Subcutaneous abdominal adipose tissue (tissue), 5 donors: Measurements from ENCODE around the gene ATP9B.

Experiments
- H3K27ac ChIP-seq: one replicate; pipeline ENCODE4 v1.7.0; 2013; ENCODE audit warnings: low read depth, mild to moderate bottlenecking, inconsistent platforms, low read length, moderate library complexity
- H3K27me3 ChIP-seq, 5 donors: one replicate each; pipeline ENCODE4 v1.7.0; 2013; ENCODE audit warnings: low read length in 5 of 5, inconsistent platforms in 1 of 5; ENCODE audit not compliant: control insufficient read depth in 5 of 5, insufficient read depth in 4 of 5
- H3K36me3 ChIP-seq, 5 donors: one replicate each; pipeline ENCODE4 v1.7.0; 2013; ENCODE audit warnings: low read length in 5 of 5; ENCODE audit not compliant: control insufficient read depth in 5 of 5, insufficient read depth in 5 of 5
- H3K4me1 ChIP-seq, 5 donors: one replicate each; pipeline ENCODE4 v1.7.0; 2013; ENCODE audit warnings: low read length in 5 of 5, mild to moderate bottlenecking in 3 of 5, moderate library complexity in 1 of 5; ENCODE audit not compliant: control insufficient read depth in 5 of 5, insufficient read depth in 5 of 5
- H3K4me3 ChIP-seq, 5 donors: one replicate each; pipeline ENCODE4 v1.7.0; 2013; ENCODE audit warnings: low read length in 5 of 5, low read depth in 1 of 5
- H3K9ac ChIP-seq, 5 donors: one replicate each; pipeline ENCODE4 v1.7.0; 2013; ENCODE audit warnings: low read length in 5 of 5, mild to moderate bottlenecking in 4 of 5, moderate library complexity in 3 of 5
- H3K9me3 ChIP-seq, 5 donors: one replicate each; pipeline ENCODE4 v1.7.0; 2013; ENCODE audit warnings: low read length in 5 of 5; ENCODE audit not compliant: control insufficient read depth in 5 of 5
- donor health status: healthy.
- donor health status: healthy.
- donor health status: healthy.
- donor health status: healthy.
- donor health status: healthy.

ATP9B gene

GRCh38 chr18:79221136-79221535, 151.9 kb downstream of the ATP9B start:
- Histone ChIP-seq H3K27ac (no peak overlapping the region), H3K4me3 (no peak overlapping the region), H3K4me1 (peaks cover 0 to 7% (median 0%) of the 10 kb centered on the region in 5 donors), H3K9ac (no peak overlapping the region), H3K27me3 (no peaks in the 10 kb centered on the region), H3K36me3 (peaks cover 0 to 19% (median 10%) of the 10 kb centered on the region in 5 donors), H3K9me3 (no peaks in the 10 kb centered on the region)

DNA sequence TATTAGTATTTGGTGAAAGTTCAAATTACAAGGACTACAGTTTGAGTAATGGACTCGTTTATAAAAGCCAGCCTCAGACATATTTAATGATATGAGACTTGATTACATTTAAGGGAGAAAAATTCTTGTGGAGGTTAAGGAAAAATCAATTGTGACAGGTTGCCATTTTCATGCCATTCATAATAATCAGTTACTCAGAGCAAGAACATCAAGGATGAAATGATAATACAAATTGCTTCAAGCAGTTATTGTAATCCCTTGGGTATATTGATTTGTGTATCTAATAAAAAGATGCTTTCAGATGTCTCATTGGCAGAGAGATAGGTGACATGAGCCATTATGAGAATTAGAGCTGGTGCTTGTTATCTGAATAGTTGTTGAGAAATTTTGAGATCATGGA, 153.6 kb downstream of the ATP9B start:
- Histone ChIP-seq H3K9ac (no peak overlapping the region), H3K27ac (no peak overlapping the region), H3K36me3 (peaks cover 0 to 18% (median 14%) of the 10 kb centered on the region in 5 donors), H3K4me1 (peaks cover 0 to 7% (median 0%) of the 10 kb centered on the region in 5 donors), H3K9me3 (no peaks in the 10 kb centered on the region), H3K4me3 (no peak overlapping the region), H3K27me3 (no peaks in the 10 kb centered on the region)

DNA sequence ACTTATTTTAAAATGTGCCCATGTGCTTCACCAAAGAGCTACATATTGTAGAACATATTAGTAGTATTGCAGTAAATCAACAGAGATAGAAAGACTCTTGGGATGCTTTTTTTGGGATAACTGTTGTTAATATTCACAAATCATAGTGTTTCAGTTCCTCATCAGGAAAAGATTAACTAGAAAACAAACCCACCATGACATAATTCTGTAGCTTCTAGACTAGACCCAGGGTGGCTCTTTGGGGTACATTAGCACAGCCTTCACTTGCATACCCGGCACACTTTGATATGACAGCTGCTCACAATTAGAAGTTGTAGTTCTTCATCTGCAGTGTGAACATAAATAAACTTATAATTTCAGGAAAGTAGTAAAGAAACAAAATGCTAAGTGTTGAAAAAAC, 154.2 kb downstream of the ATP9B start:
- H3K4me1 ChIP-seq, result peaks cover 0 to 3% (median 0%) of the 10 kb centered on the region in 5 donors
- H3K4me3 ChIP-seq, result no peak overlapping the region
- H3K9ac ChIP-seq, result no peak overlapping the region
- peaks cover 0 to 14% (median 10%) of the 10 kb centered on the region in 5 donors for H3K36me3 ChIP-seq
- H3K27ac ChIP-seq, result no peak overlapping the region
- H3K27me3 ChIP-seq, result no peaks in the 10 kb centered on the region
- H3K9me3 ChIP-seq, result no peaks in the 10 kb centered on the region

DNA sequence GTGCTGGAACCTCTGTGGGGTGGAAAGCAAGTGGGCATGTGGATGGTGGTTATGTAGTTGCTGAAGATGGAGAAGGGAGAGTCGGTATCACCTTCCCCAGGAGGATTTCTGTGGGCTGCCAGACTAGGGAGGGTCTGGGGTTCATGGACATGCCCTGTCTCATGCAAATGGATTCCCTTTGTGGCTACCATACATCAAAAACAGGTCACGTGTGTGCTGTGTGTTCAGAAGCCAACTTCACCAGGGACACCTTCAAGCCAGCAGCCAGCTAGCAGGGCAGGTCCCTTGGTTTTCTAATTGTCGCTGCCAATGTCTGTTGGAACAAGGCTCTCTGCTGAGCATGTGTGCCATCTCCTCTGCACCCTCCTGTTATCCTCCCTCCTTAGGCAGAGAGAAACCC, 155.2 kb downstream of the ATP9B start:
- Histone ChIP-seq H3K36me3 (peaks cover 0 to 14% (median 10%) of the 10 kb centered on the region in 5 donors), H3K4me1 (no peaks in the 10 kb centered on the region), H3K9me3 (no peaks in the 10 kb centered on the region), H3K27ac (no peak overlapping the region), H3K27me3 (no peaks in the 10 kb centered on the region), H3K4me3 (no peak overlapping the region), H3K9ac (no peak overlapping the region)

DNA sequence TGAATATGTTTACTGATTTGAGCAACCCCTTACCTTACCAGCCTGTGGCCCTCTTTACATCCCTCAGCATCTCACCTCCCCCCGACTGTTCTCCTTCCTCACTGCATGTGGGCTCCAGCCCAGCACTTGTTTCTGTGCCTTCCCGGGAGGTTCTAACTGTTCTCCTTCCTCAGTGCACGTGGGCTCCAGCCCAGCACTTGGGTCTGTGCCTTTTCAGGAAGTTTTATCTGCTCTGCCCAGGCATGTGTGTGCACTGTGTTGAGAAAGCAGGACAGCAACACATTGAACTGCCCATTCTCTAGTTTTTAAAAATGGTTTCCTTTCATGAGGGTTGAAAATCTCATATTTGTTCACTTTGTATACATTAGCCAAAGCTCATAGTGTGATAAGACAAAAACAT, 158.4 kb downstream of the ATP9B start:
- no peaks in the 10 kb centered on the region for H3K9me3 ChIP-seq
- no peaks in the 10 kb centered on the region for H3K27me3 ChIP-seq
- no peaks in the 10 kb centered on the region for H3K4me1 ChIP-seq
- H3K9ac ChIP-seq, result no peak overlapping the region
- no peak overlapping the region for H3K4me3 ChIP-seq
- no peak overlapping the region for H3K27ac ChIP-seq
- H3K36me3 ChIP-seq, result peaks cover 0 to 11% (median 7%) of the 10 kb centered on the region in 5 donors

DNA sequence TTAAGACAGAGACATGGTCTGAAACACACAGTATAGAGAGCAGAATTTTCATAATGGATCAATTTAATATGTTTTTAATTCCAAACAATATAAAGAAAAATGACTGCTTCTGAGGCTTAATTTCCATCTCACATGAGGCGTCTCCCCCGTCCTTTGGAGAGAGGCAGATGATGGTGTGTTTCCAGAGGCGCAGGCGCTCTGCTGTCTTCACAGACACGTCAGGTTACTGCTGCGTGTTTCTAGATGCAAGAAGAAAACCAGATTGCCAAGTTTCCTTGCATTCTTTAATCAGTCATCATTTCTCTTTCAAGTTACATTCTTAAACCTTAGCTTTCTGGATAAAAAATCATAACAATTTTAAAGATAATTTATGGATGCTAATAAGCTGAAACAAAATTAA, 160.2 kb downstream of the ATP9B start:
- no peak overlapping the region for H3K9ac ChIP-seq
- no peak overlapping the region for H3K27ac ChIP-seq
- H3K27me3 ChIP-seq, result no peaks in the 10 kb centered on the region
- no peaks in the 10 kb centered on the region for H3K4me1 ChIP-seq
- H3K4me3 ChIP-seq, result no peak overlapping the region
- peaks cover 0 to 10% (median 7%) of the 10 kb centered on the region in 5 donors for H3K36me3 ChIP-seq
- no peaks in the 10 kb centered on the region for H3K9me3 ChIP-seq

DNA sequence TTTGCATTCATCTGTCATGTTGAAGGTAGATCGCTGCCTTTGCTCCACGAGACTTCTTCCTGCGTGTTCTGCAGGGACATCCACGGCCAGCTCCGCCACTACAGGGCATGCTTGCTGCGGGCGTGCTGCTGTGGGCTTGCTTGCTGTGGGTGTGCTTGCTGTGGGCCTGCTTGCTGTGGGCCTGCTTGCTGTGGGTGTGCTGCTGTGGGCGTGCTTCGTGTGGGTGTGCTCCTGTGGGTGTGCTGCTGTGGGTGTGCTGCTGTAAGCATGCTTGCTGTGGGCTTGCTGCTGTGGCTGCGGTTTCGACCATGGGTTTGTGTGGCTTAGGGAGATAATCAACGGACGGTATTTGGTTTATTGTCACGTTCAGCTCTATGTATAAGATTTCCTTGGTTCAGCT, 165.2 kb downstream of the ATP9B start:
- no peaks in the 10 kb centered on the region for H3K9me3 ChIP-seq
- no peaks in the 10 kb centered on the region for H3K4me1 ChIP-seq
- H3K27me3 ChIP-seq, result no peaks in the 10 kb centered on the region
- peaks cover 0 to 9% (median 4%) of the 10 kb centered on the region in 5 donors for H3K36me3 ChIP-seq
- H3K27ac ChIP-seq, result no peak overlapping the region
- no peak overlapping the region for H3K9ac ChIP-seq
- no peak overlapping the region for H3K4me3 ChIP-seq

DNA sequence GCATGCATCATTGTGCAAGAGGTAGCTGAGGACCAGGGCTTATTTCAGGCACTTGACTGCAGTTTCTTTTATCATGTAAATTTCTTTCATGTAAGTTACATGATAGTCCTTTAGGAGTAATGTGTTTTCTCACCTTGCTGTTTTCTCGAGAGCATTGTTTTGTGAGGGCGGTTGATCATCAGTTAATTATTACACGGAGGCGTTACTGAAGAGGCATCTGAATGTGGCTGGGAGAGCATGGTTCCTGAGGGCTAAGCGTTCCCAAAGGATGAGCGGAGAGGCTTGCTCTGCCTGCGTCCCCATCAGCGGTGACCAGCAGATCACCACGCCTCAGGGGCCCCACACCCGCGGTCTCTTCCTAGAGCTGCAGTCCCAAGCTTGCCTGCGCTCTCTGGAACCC, 170.4 kb downstream of the ATP9B start:
- Histone ChIP-seq H3K4me3 (no peak overlapping the region), H3K27ac (no peak overlapping the region), H3K9me3 (no peaks in the 10 kb centered on the region)

DNA sequence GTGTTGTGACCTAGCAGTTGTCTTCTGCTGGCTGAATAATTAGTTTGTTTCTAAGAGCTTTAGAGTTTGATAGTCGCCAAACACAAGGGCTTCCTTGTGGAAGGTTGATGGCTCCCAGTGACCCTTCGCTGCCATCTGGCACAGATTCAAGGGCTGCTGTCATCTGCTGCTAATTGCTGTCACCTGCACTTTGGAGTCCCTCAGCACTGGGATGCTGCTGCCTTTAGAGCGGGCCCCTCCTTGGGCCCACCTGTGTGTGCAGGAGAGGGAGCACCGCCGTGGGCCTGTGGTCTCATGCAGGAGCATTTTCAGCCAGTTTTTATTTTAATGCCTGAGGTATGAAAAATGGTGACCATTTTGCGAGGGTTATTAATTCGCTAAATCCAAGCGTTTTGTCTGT, 172.6 kb downstream of the ATP9B start:
- H3K9me3 ChIP-seq, result no peaks in the 10 kb centered on the region
- no peak overlapping the region for H3K4me3 ChIP-seq
- no peak overlapping the region for H3K9ac ChIP-seq
- no peaks in the 10 kb centered on the region for H3K27me3 ChIP-seq
- H3K27ac ChIP-seq, result no peak overlapping the region
- peaks cover 0 to 6% (median 3%) of the 10 kb centered on the region in 5 donors for H3K4me1 ChIP-seq
- H3K36me3 ChIP-seq, result peaks cover 0 to 13% (median 7%) of the 10 kb centered on the region in 5 donors

More for the DNA sequence above, 170.4 kb downstream of the ATP9B start:
- Histone ChIP-seq H3K4me1 (no peaks in the 10 kb centered on the region), H3K36me3 (peaks cover 0 to 13% (median 7%) of the 10 kb centered on the region in 5 donors), H3K9ac (no peak overlapping the region), H3K27me3 (no peaks in the 10 kb centered on the region)

GRCh38 chr18:79242246-79242645, 173.1 kb downstream of the ATP9B start:
- Histone ChIP-seq H3K9ac (no peak overlapping the region), H3K9me3 (no peaks in the 10 kb centered on the region), H3K4me1 (peaks cover 0 to 6% (median 3%) of the 10 kb centered on the region in 5 donors), H3K4me3 (no peak overlapping the region), H3K27me3 (no peaks in the 10 kb centered on the region), H3K27ac (no peak overlapping the region), H3K36me3 (peaks cover 0 to 13% (median 7%) of the 10 kb centered on the region in 5 donors)
